ENCODE measurements around the gene RELL1.

GRCh38 chr4:37646247-37646646 is 39.9 kb downstream of the RELL1 start:
- TF ChIP-seq CTCF (IDR thresholded peaks at IDR 0.05) (no peak), POLR2AphosphoS5 (IDR thresholded peaks at IDR 0.05) (no peak), POLR2A (IDR thresholded peaks at IDR 0.05; ENCODE audit: low read depth) (no peak)

Measured in esophagus muscularis mucosa (tissue), 3 donors.